Esophagus squamous epithelium (tissue), 5 donors: ENCODE measurements around the gene CRYBB1. TPM values are rescaled to one million over a fixed set of nuclear protein-coding genes. Genes with fewer than 3 reads are reported as not detected.

Source experiments
- DNase-seq: peaks from one replicate; lab custom pipeline; 2025; lab: John Stamatoyannopoulos, UW
- H3K27ac ChIP-seq, 4 donors: fragments of 200-600 bp; sonication (generic); one replicate each; pipeline ENCODE4 v1.5.1; 2016 to 2019; ENCODE audit warnings: mild to moderate bottlenecking in 1 of 4
- H3K27me3 ChIP-seq, 4 donors: fragments of 200-600 bp; sonication (generic); 1 replicate in 3 of 4; 2 replicates in 1 of 4; pipeline versions ENCODE4 v1.5.1 to v1.6.0; 2017 to 2021; ENCODE audit warnings: antibody characterized with exemption in 1 of 4
- H3K36me3 ChIP-seq, 3 donors: fragments of 200-600 bp; sonication (generic); one replicate each; pipeline ENCODE4 v1.5.1; 2016 to 2019
- H3K4me1 ChIP-seq, 3 donors: fragments of 200-600 bp; sonication (generic); one replicate each; pipeline ENCODE4 v1.5.1; 2017 to 2019
- H3K4me3 ChIP-seq, 4 donors: fragments of 200-600 bp; sonication (generic); 1 replicate in 3 of 4; 2 replicates in 1 of 4; pipeline ENCODE4 v1.5.1; 2016 to 2019; ENCODE audit warnings: mild to moderate bottlenecking in 2 of 4, moderate library complexity in 1 of 4
- H3K9me3 ChIP-seq, 3 donors: fragments of 200-600 bp; sonication (generic); one replicate each; pipeline ENCODE4 v1.5.1; 2016 to 2019
- CTCF ChIP-seq, 6 experiments: fragments of 450-650 bp in 4 of 6; fragments of 200-600 bp in 2 of 6; sonication (generic) in 2 of 6; IDR thresholded peaks; one replicate each; pipeline ENCODE4 v1.5.1; 2016 to 2019; ENCODE audit warnings: antibody characterized with exemption in 6 of 6, mild to moderate bottlenecking in 4 of 6, moderate library complexity in 4 of 6
- POLR2A ChIP-seq, 4 donors: fragments of 450-650 bp; IDR thresholded peaks; one replicate each; pipeline ENCODE4 v1.6.1; 2017; ENCODE audit warnings: antibody characterized with exemption in 4 of 4, mild to moderate bottlenecking in 4 of 4, moderate library complexity in 3 of 4
- WGBS, 2 donors: methylation state at CpG; one replicate each; pipeline ENCODE4 v1.1.5; 2018; 5-methylcytosine and 5-hydroxymethylcytosine counted together
- intact Hi-C: fragments of 100-400 bp; cut with DNase I; formaldehyde crosslinking; loops from one replicate; pipeline ENCODE4 v1.15.0; 2022
- total RNA-seq, 4 donors: library from RNA; depleted of rRNA; stranded (reverse); fragments of >200 nt; gene quantifications; one replicate each; pipeline ENCODE4 v1.1.0, GENCODE V29; 2016
- donor health status: DM: yes; HTN: yes; CAD: no.

CRYBB1 gene
- total RNA-seq, 4 donors from 2014 or later, result 0.95 TPM; not detected in 3

DNA sequence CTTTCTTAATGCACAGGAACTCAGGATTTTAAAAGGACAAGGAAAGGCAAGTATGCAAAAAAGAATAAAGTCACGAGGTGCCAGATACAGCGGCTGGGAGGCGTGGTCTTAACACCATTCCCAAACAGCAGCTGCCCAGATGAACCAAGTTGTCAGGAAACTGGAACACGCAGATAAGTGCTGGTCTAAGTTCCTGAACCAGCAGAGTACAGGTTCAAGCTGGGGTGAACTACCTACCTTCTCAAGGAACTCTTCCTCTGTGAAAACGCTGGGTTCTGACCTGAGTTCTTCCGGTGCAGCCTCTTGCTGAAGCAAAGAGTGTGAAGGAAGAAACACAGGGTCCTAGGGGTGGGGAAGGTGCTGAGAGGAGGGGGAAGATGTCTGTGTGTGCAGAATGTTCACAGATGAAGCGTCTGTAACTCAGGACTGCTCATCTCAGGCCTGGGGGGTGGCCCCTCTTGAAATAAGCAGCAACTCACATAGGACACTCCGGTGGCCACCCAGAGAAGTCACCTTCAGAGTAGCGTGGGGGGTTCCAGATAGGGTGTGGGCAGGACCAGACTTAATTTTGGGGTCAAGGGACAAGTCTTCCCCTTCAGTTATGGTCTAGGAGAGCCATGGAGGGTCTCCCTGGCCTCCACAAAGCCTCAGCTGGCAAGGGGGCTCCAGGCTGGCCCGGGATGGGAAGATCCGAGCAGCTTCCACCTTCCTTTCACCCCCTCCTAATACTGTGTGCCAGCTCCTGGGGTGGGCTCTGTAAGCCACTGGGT lies 31.1 kb downstream of the CRYBB1 start:
- H3K36me3 ChIP-seq, result peaks cover 0 to 11% (median 9%) of the 10 kb centered on the region in 3 donors
- H3K4me3 ChIP-seq, result no peak overlapping the region
- intact Hi-C loops, result no loop called here
- H3K27me3 ChIP-seq, result no peaks in the 10 kb centered on the region
- peak overlapping the region; percentile 8 to 66 (median 48) for H3K27ac ChIP-seq
- peaks cover 15 to 56% (median 34%) of the 10 kb centered on the region in 3 donors for H3K4me1 ChIP-seq
- TF ChIP-seq CTCF (IDR thresholded peaks at IDR 0.05) (no peak), POLR2A (IDR thresholded peaks at IDR 0.05) (no peak)
- no peak for DNase-seq
- WGBS, 2 donors, result 56 to 61% methylated on average over 11 of the region's 11 CpGs
- no peaks in the 10 kb centered on the region for H3K9me3 ChIP-seq

GRCh38 chr22:26585104-26585790 lies 32.6 kb downstream of the CRYBB1 start:
- H3K27ac ChIP-seq, result peak overlapping the region in 1 of 4 donors; percentile 12
- 24 to 47% methylated on average over 9 of the region's 11 CpGs for WGBS, 2 donors
- intact Hi-C loops, result no loop called here
- H3K27me3 ChIP-seq, result no peaks in the 10 kb centered on the region
- TF ChIP-seq CTCF (IDR thresholded peaks at IDR 0.05) (no peak), POLR2A (IDR thresholded peaks at IDR 0.05) (no peak)
- H3K4me1 ChIP-seq, result peaks cover 15 to 50% (median 28%) of the 10 kb centered on the region in 3 donors
- H3K9me3 ChIP-seq, result no peaks in the 10 kb centered on the region
- no peak overlapping the region for H3K4me3 ChIP-seq
- DNase-seq, result no peak
- peaks cover 0 to 18% (median 9%) of the 10 kb centered on the region in 3 donors for H3K36me3 ChIP-seq

- H3K27me3 ChIP-seq, result no peaks in the 10 kb centered on the region
- H3K9me3 ChIP-seq, result no peaks in the 10 kb centered on the region
- 75 to 91% methylated on average over 3 to 4 of the region's 4 CpGs for WGBS, 2 donors
- intact Hi-C loops, result no loop called here
- H3K27ac ChIP-seq, result no peak overlapping the region
- no peak for DNase-seq
- peaks cover 0 to 18% (median 9%) of the 10 kb centered on the region in 3 donors for H3K36me3 ChIP-seq
- TF ChIP-seq POLR2A (IDR thresholded peaks at IDR 0.05) (no peak), CTCF (IDR thresholded peaks at IDR 0.05) (no peak)
- peaks cover 15 to 57% (median 31%) of the 10 kb centered on the region in 3 donors for H3K4me1 ChIP-seq
- H3K4me3 ChIP-seq, result no peak overlapping the region
Measured at GRCh38 chr22:26584010-26584409, 33.8 kb downstream of the CRYBB1 start.

GRCh38 chr22:26581633-26582168 lies 36.1 kb downstream of the CRYBB1 start:
- peaks cover 11 to 41% (median 21%) of the 10 kb centered on the region in 3 donors for H3K4me1 ChIP-seq
- intact Hi-C loops, result no loop called here
- no peaks in the 10 kb centered on the region for H3K27me3 ChIP-seq
- 90 to 91% methylated on average over 5 to 7 of the region's 8 CpGs for WGBS, 2 donors
- H3K4me3 ChIP-seq, result no peak overlapping the region
- no peak overlapping the region for H3K27ac ChIP-seq
- TF ChIP-seq POLR2A (IDR thresholded peaks at IDR 0.05) (no peak), CTCF (IDR thresholded peaks at IDR 0.05) (no peak)
- H3K36me3 ChIP-seq, result peaks cover 0 to 25% (median 9%) of the 10 kb centered on the region in 3 donors
- DNase-seq, result no peak
- no peaks in the 10 kb centered on the region for H3K9me3 ChIP-seq

DNA sequence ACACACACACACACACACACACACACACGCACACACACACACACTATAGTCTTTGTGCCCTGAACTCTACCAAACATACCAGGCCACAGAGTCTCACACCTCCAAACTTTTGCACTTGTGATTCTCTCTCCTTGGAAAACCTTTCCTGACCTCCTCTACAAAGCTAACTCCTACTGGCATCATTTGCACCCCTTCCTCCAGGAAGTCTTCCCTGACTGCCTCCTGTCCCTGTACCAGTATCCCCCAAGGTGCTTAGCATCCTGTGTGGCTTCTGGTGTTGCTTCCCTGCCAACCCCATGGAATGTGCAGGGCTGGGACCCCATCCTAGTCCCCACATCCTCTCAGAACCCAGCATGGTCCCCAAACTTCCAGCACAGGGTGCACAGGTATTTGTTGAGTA lies 36.8 kb downstream of the CRYBB1 start:
- intact Hi-C loops, result no loop called here
- peaks cover 9 to 35% (median 14%) of the 10 kb centered on the region in 3 donors for H3K4me1 ChIP-seq
- H3K4me3 ChIP-seq, result no peak overlapping the region
- H3K27me3 ChIP-seq, result no peaks in the 10 kb centered on the region
- DNase-seq, result no peak
- 0 to 20% methylated on average over 1 of the region's 1 CpG for WGBS, 2 donors
- no peak overlapping the region for H3K27ac ChIP-seq
- H3K9me3 ChIP-seq, result no peaks in the 10 kb centered on the region
- TF ChIP-seq CTCF (IDR thresholded peaks at IDR 0.05), result no peak
- TF ChIP-seq POLR2A (IDR thresholded peaks at IDR 0.05), result no peak
- peaks cover 0 to 25% (median 9%) of the 10 kb centered on the region in 3 donors for H3K36me3 ChIP-seq
